GM19463 (cell line): ENCODE measurements around the gene FAM180A.
A peak's percentile ranks its signal among the peaks of the same experiment; 100 is the strongest.
"Not testable (repeated sequence)": the region's sequence is repeated elsewhere in the genome, so short reads cannot be mapped to it uniquely, and the experiment has no call there.

ENCODE experiments used
- ATAC-seq: cut with Tn5 transposase; IDR thresholded peaks from one replicate; pipeline ENCODE4 v1.9.1; 2021; ENCODE audit warnings: mild to moderate bottlenecking, moderate library complexity; ENCODE audit not compliant: unreplicated experiment

Gene FAM180A

DNA sequence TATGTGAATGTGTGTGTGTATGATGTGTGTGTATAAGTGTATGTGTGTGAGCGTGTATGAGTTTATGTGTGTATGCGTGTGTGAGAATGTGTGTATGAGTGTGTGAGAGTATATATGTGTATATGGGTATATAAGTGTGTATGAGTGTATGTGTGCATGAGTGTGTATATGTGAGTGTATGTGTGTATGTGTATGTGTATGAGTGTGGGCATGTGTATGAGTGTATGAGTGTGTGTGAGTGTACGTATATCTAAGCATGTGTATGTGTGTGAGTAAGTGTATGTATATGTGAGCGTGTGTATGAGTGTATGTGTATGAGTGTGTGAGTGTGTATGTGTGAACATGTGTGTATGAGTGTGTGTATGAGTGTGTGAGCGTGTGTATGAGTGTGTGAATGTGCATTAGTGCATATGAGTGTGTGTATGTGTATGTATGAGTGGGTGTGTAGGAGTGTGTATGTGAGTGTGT lies 33.5 kb downstream of the FAM180A start:
- no peak for ATAC-seq

DNA sequence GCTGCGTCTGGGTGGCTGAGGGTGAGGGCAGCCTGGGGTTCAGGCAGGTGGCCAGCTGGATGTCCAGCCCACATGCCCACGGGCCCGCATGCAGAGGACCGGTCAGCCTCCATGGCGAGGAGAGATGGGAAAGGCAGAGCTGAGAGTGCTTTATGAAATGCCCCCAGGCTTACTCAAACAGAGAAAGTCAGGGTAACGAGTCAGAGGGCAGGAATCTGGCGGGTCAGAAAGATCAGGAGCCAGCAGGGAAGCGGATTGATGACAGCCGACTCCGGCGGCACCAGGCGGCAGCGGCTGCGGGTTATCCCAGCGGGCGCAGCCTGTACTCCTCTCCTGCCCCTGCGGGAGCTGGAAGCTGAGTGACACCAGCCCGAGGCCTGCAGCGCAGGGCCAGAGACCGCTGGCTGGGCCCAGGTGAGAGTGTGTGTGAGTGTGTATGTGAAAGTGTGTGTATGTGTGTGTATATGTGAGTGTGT lies 34.0 kb downstream of the FAM180A start:
- no peak for ATAC-seq

- no peak for ATAC-seq
These were observed 34.7 kb downstream of the FAM180A start for GRCh38 chr7:135713836-135714470.

GRCh38 chr7:135712796-135713195 lies 35.8 kb downstream of the FAM180A start:
- no peak for ATAC-seq

- peak; percentile 35 for ATAC-seq
These were observed 36.3 kb downstream of the FAM180A start for GRCh38 chr7:135712182-135712782.

DNA sequence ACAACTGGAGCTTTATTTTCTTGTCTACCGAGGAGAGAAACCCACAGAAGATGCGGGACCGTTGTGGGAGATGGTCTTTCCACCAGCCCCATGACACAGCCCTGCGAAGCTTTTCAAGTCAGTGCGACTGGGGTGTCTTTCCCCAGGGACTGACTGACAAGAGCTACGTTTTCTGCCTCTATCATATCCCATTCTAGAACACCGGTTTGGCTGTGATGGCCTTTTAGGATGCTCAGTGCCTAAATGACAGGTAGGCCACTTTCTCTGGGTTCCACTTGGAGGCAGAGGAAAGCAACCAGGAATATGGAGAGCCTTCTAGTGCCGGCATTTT lies 37.5 kb downstream of the FAM180A start:
- no peak for ATAC-seq

- ATAC-seq, result no peak
These were observed 38.0 kb downstream of the FAM180A start for GRCh38 chr7:135710417-135711138.

- no peak for ATAC-seq
These were observed 39.1 kb downstream of the FAM180A start for GRCh38 chr7:135709508-135709907.

- ATAC-seq, result no peak
These were observed 40.6 kb downstream of the FAM180A start for GRCh38 chr7:135708041-135708440.

DNA sequence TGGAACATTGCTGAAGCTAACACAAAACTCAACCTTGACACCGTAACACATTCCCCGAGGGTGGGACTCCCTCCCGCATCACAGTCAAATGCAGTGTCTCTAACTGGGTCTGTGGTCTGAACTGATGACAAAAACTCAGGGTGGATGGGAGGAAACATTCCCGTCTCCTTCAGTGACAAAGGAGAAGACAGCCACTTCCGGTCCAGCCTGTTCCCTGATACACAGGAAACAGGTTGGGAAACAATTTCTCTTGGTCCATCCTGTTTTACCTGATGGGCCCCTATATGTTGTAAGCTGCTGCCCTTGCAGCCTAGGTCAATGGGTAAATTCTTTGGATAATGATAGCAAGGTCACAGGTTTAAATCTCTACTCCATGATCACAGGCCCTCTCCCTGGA lies 41.0 kb downstream of the FAM180A start:
- no peak for ATAC-seq

- no peak for ATAC-seq
These were observed 41.6 kb downstream of the FAM180A start for GRCh38 chr7:135706858-135707569.

DNA sequence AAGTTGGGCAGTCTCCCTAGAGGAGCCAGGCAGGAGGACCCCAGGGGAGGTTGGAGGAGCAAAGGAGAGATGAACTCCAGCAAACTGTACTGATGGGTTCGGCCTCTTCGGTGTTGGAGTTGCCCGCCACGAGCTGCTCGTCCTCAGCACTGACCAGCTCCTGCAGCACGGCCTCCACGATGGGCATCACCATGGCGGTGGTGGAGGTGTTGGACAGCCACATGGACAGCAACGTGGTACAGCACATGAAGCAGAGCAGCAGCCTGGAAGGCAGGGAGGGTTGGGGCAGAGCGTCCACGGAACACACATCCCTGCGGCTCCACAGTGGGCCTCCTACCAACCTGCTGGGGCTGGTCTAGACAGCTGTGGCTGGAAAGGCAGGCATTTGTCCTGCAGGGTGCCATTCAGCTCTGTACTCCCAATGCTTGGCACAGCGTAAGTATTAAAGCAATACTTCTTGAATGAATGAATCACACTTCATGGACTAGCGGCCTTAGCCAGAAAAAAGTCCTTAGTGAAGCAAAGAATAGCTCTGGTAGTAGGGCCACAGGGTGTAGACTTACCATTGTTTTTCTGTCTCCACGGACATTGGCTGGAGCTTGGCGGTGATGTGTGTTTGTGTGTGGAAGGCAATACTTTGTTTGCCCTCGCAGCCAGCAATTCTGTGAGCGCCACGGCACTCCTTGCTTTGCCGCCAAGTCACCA lies 42.4 kb downstream of the FAM180A start:
- no peak for ATAC-seq

DNA sequence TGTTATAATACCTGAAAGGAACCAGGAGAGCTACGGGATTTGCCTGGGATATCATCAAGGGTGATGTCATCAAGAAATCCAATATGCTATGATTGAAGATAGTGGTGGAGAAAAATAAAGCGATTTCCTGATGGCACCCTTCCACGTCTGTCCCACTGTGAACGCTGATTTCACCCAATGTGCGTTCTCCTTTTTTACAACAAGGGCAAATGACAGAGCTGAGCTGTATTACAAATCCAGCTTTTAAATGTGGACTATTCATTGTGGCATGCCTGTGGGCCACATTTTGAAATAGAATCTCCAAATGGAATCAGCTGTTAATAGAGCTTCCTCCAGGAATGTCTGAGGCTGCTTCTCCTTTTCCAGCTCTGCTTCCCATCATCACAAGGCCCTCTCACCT lies 43.9 kb downstream of the FAM180A start:
- no peak for ATAC-seq

GRCh38 chr7:135704074-135704473 lies 44.5 kb downstream of the FAM180A start:
- no peak for ATAC-seq

- no peak for ATAC-seq
These were observed 51.1 kb downstream of the FAM180A start for GRCh38 chr7:135697276-135698049.

GRCh38 chr7:135693558-135693957 lies 55.1 kb downstream of the FAM180A start:
- no peak for ATAC-seq

GRCh38 chr7:135692606-135693005 lies 56.0 kb downstream of the FAM180A start:
- not testable (repeated sequence) for ATAC-seq

DNA sequence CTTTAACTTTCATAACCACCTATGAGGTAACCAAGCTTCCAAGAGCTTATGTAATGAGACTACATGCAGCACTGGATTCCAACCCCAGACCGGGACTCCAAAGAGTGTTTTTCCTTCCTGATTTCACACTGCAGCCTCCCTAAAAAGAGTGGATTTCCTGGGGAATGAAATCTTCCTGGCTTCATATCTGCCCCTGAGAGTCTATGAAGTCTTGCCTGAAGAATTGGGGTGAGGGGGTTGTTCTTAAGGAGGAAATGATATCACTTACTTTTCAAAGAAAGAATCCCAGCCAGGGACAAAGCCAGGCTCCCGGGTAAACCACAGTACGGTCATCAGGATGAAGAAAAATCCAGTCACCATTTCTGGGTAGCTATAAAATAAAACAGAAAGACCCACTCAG lies 56.6 kb downstream of the FAM180A start:
- ATAC-seq, result no peak

DNA sequence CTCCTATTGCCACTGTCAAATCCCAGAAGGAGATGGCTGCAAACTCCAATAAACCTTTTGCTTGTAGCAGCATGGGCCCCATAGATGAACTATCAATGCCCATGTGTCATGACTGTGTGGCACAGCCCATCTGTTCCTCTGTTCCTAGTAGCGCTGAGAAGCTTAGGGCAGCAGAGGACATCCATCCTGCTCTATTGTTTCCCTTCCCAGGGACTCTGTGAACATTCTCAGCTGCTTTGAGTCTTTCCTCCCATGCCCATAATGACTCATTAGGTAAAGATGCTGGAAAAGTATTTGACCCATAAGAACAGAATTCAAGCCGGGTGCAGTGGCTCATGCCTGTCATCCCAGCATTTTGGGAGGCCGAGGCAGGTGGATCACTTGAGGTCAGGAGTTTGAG lies 58.0 kb downstream of the FAM180A start:
- no peak for ATAC-seq

- no peak for ATAC-seq
These were observed 61.1 kb downstream of the FAM180A start for GRCh38 chr7:135687466-135687865.
